IgD-negative memory B cell (primary cell): ENCODE measurements around the gene MKKS. TPM values are rescaled to one million over a fixed set of nuclear protein-coding genes. Genes with fewer than 3 reads are reported as not detected.

Experiments used
- H3K27ac Mint-ChIP-seq, 3 donors: one replicate each; pipeline ENCODE4 v1.8.0; 2020 to 2022; ENCODE audit warnings: mild to moderate bottlenecking in 3 of 3, mixed read lengths in 3 of 3, moderate library complexity in 1 of 3
- H3K27me3 Mint-ChIP-seq: one replicate; pipeline ENCODE4 v1.8.0; 2021; ENCODE audit warnings: mixed read lengths
- H3K36me3 Mint-ChIP-seq: one replicate; pipeline ENCODE4 v1.8.0; 2020; ENCODE audit warnings: mild to moderate bottlenecking, mixed read lengths
- H3K4me1 Mint-ChIP-seq, 3 donors: one replicate each; pipeline ENCODE4 v1.8.0; 2020 to 2022; ENCODE audit warnings: mixed read lengths in 3 of 3, mild to moderate bottlenecking in 1 of 3
- H3K4me3 Mint-ChIP-seq, 4 donors: one replicate each; pipeline ENCODE4 v1.8.0; 2020 to 2022; ENCODE audit warnings: mild to moderate bottlenecking in 4 of 4, mixed read lengths in 4 of 4, moderate library complexity in 3 of 4
- H3K9me3 Mint-ChIP-seq, 3 donors: one replicate each; pipeline ENCODE4 v1.8.0; 2020 to 2021; ENCODE audit warnings: mixed read lengths in 3 of 3, mild to moderate bottlenecking in 1 of 3
- polyA plus RNA-seq: library from polyadenylated mRNA; unstranded; fragments of 300-500 nt; fragmentation: Illumina TruSeq; gene quantifications from one replicate; pipeline ENCODE4 v1.2.3, GENCODE V29; 2021

The MKKS gene
- polyA plus RNA-seq, 1 donor from 2014 or later = 30.4 TPM

DNA sequence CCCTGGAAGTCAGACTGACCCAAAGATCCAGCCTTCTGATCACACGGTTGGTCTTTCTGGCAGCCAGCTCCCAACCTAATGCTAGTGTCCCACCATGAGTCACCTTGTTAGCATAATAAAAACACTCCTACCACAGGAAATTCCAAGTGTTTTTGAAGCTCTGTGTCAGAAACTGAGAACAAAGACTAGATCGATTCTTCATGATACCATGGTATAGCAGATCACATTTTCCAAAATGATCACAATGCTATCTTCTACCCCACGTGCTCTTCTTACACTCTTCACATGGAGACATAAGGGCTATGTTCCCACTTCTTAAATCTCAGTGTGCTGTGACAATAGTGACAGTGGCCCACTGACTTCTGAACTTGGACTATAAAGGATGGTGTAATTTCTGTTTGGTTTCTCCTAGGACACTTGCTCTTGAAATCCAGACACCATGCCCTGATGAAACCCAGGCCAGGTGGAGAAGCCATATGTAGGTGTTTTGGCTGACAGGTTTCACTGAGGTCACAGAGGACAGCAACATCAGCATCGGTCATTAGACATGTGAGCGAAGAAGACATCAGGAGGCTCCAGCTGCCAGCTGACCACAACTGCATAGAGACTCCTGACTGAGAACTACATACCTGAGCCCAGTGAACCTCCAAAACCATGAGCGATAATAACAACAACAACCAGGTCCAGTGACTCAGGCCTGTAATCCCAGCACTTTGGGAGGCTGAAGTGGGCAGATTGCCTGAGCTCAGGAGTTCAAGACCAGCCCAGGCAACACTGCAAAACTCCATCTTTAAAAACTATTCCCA lies 57.5 kb downstream of the MKKS start:
- no peaks in the 10 kb centered on the region for H3K36me3 Mint-ChIP-seq
- H3K27me3 Mint-ChIP-seq = peaks cover 6% of the 10 kb centered on the region
- no peak overlapping the region for H3K4me3 Mint-ChIP-seq
- peaks cover 2 to 14% (median 5%) of the 10 kb centered on the region in 3 donors for H3K9me3 Mint-ChIP-seq
- H3K27ac Mint-ChIP-seq = peak overlapping the region in 2 of 3 donors; percentile 3 to 69
- no peaks in the 10 kb centered on the region for H3K4me1 Mint-ChIP-seq

DNA sequence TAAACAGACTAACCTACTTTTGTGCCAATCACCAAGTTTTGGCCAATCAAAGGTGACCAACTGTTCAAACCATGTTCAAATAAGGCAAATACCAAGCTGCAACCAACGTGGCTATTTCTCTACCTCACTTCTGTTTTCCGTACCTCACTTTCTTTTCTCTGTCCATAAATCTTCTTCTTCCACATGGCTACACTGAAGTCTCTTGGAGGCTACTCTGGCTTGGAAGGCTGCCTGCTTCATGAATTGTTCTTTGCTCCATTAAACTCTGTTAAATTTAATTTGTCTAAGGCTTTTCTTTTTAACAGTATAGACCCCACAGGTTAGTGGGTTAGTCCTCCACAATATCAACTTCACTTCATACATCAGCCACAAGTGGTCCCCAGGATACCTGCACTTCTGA lies 58.8 kb downstream of the MKKS start:
- peaks cover 2 to 14% (median 5%) of the 10 kb centered on the region in 3 donors for H3K9me3 Mint-ChIP-seq
- no peaks in the 10 kb centered on the region for H3K36me3 Mint-ChIP-seq
- no peak overlapping the region for H3K27ac Mint-ChIP-seq
- H3K4me3 Mint-ChIP-seq = peak overlapping the region in 1 of 4 donors; percentile 14
- H3K27me3 Mint-ChIP-seq = peaks cover 6% of the 10 kb centered on the region
- no peaks in the 10 kb centered on the region for H3K4me1 Mint-ChIP-seq

- Mint-ChIP-seq H3K4me1 (no peaks in the 10 kb centered on the region), H3K9me3 (peaks cover 2 to 14% (median 5%) of the 10 kb centered on the region in 3 donors), H3K36me3 (no peaks in the 10 kb centered on the region)
Measured at GRCh38 chr20:10374036-10374435, 60.0 kb downstream of the MKKS start.

GRCh38 chr20:10371467-10371866 lies 62.6 kb downstream of the MKKS start:
- H3K27me3 Mint-ChIP-seq = peaks cover 2% of the 10 kb centered on the region

More at GRCh38 chr20:10374036-10374435, 60.0 kb downstream of the MKKS start:
- H3K27ac Mint-ChIP-seq = no peak overlapping the region
- H3K4me3 Mint-ChIP-seq = no peak overlapping the region
- no peaks in the 10 kb centered on the region for H3K27me3 Mint-ChIP-seq

DNA sequence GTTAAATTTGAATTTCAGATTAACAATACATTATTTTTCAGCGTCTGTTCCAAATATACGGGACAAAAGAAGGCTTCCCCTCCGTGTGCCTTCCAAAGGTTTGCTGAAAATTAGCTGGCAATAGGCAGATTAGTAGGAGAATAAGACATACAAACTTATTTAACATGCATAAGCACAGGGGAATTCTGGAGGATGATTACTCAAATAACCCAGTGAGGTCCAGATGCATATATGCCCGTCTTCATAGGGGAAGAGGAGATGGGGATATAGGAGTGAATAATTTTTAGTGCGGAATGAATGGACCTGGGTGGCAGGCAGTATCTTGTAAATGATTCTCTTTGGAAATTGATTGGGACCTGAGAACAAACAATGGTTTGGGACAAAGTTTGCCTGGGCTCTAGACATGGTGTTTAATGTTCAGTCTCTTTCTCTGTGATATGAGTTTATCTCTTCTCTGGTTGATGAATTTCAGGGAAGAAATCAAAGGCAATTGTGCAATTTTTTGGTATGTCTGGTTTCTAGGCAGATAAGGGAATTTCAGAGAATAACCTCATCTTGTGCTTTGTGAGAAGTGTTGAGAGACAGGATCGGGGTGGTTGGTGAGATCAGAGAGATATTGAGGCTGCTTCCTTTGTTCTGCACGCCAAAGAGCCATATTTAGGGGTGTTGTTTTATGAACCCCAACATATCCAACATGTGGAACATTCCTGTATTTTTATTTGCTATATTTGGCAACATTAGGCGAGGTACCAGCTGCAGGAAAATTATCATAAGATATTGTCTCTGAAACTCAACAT lies 63.7 kb downstream of the MKKS start:
- H3K36me3 Mint-ChIP-seq = no peaks in the 10 kb centered on the region
- no peak overlapping the region for H3K27ac Mint-ChIP-seq
- no peaks in the 10 kb centered on the region for H3K4me1 Mint-ChIP-seq
- H3K27me3 Mint-ChIP-seq = peaks cover 2% of the 10 kb centered on the region
- peaks cover 2 to 8% (median 2%) of the 10 kb centered on the region in 3 donors for H3K9me3 Mint-ChIP-seq
- H3K4me3 Mint-ChIP-seq = no peak overlapping the region

More at GRCh38 chr20:10371467-10371866, 62.6 kb downstream of the MKKS start:
- Mint-ChIP-seq H3K9me3 (peaks cover 2 to 13% (median 5%) of the 10 kb centered on the region in 3 donors), H3K36me3 (no peaks in the 10 kb centered on the region), H3K27ac (no peak overlapping the region), H3K4me3 (no peak overlapping the region), H3K4me1 (no peaks in the 10 kb centered on the region)

- H3K27ac Mint-ChIP-seq = no peak overlapping the region
- H3K9me3 Mint-ChIP-seq = peaks cover 2 to 8% (median 2%) of the 10 kb centered on the region in 3 donors
- H3K36me3 Mint-ChIP-seq = no peaks in the 10 kb centered on the region
- no peaks in the 10 kb centered on the region for H3K4me1 Mint-ChIP-seq
- no peak overlapping the region for H3K4me3 Mint-ChIP-seq
- peaks cover 2% of the 10 kb centered on the region for H3K27me3 Mint-ChIP-seq
Measured at GRCh38 chr20:10369723-10370090, 64.3 kb downstream of the MKKS start.

GRCh38 chr20:10368702-10369041 lies 65.3 kb downstream of the MKKS start:
- Mint-ChIP-seq H3K27me3 (peaks cover 2% of the 10 kb centered on the region), H3K27ac (no peak overlapping the region), H3K36me3 (no peaks in the 10 kb centered on the region)

DNA sequence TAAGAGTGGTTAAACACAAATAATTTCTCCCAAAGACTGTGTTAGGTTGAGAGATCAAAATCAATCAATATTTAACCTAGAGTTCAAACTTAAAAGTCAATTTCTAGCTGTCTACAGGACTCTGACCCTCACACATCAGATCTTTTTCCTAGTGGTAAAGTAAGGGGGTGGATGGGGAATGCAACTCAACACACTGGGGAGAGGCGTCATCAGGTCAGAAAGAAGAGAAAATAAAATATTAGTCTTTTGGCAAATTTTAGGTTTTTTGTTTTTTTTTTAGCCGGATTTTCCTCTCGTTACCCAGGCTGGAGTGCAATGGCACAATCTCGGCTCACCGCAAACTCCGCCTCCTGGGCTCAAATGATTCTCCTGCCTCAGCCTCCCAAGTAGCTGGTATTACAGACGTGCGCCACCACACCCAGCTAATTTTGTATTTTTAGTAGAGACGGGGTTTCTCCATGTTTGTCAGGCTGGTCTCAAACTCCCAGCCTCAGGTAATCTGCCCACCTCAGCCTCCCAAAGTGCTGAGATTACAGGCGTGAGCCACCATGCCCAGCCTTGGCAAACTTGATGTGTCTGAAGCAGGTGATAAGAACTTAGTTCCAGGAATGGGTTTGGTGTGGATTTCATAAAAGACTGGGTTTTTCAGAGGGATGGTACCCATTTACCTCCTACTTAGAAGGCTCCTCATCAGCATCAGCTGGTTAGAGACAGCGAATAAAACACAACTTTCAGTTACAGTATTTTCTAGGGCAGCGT lies 65.9 kb downstream of the MKKS start:
- H3K4me3 Mint-ChIP-seq = no peak overlapping the region
- H3K27ac Mint-ChIP-seq = no peak overlapping the region
- H3K27me3 Mint-ChIP-seq = peaks cover 2% of the 10 kb centered on the region
- H3K9me3 Mint-ChIP-seq = peaks cover 0 to 1% (median under 1%) of the 10 kb centered on the region in 3 donors
- H3K4me1 Mint-ChIP-seq = no peaks in the 10 kb centered on the region
- no peaks in the 10 kb centered on the region for H3K36me3 Mint-ChIP-seq

More at GRCh38 chr20:10368702-10369041, 65.3 kb downstream of the MKKS start:
- Mint-ChIP-seq H3K4me1 (no peaks in the 10 kb centered on the region), H3K4me3 (no peak overlapping the region), H3K9me3 (peaks cover 2 to 4% (median 2%) of the 10 kb centered on the region in 3 donors)

DNA sequence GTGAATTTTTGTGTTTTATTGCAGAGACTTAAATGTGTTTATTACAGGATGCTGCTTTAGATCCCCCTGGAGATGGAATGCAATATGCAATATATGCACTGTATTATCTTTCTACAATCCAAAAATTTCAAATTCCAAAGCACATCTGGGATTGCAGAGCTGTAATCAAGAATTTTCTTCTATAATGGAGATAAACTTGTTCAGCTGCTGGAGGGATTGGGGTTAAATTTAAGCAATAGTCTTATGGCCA lies 66.4 kb downstream of the MKKS start:
- H3K27me3 Mint-ChIP-seq = peaks cover 2% of the 10 kb centered on the region
- H3K27ac Mint-ChIP-seq = no peak overlapping the region
- no peaks in the 10 kb centered on the region for H3K4me1 Mint-ChIP-seq
- H3K4me3 Mint-ChIP-seq = no peak overlapping the region
- H3K36me3 Mint-ChIP-seq = no peaks in the 10 kb centered on the region
- H3K9me3 Mint-ChIP-seq = no peaks in the 10 kb centered on the region

- H3K27ac Mint-ChIP-seq = no peak overlapping the region
- H3K4me1 Mint-ChIP-seq = no peaks in the 10 kb centered on the region
- no peaks in the 10 kb centered on the region for H3K9me3 Mint-ChIP-seq
- H3K36me3 Mint-ChIP-seq = no peaks in the 10 kb centered on the region
- no peak overlapping the region for H3K4me3 Mint-ChIP-seq
- peaks cover 2% of the 10 kb centered on the region for H3K27me3 Mint-ChIP-seq
Measured at GRCh38 chr20:10366898-10367692, 66.9 kb downstream of the MKKS start.

GRCh38 chr20:10362674-10363073 lies 71.3 kb downstream of the MKKS start:
- Mint-ChIP-seq H3K9me3 (peaks cover 0 to 3% (median 0%) of the 10 kb centered on the region in 3 donors), H3K27ac (no peak overlapping the region), H3K27me3 (no peaks in the 10 kb centered on the region), H3K36me3 (no peaks in the 10 kb centered on the region), H3K4me1 (no peaks in the 10 kb centered on the region), H3K4me3 (no peak overlapping the region)

DNA sequence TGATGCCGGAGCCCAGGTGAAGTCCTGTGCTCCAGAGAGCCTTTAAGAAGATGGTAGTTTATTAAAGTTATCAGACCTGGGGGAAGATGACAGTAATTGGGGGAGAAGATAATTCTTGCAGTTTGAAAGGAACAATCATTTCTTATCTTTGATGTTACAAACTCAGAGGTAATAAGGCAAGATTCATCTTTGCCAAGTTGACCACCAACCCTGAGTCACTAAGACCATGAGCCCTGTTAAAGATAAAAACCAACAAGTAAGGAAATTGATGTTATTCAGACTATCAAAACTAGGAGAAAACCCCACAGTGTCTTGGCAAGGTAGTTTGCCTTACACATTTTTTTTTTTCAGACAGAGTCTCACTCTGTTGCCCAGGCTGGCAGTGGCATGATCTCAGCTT lies 73.1 kb downstream of the MKKS start:
- Mint-ChIP-seq H3K36me3 (no peaks in the 10 kb centered on the region), H3K4me3 (no peak overlapping the region), H3K4me1 (no peaks in the 10 kb centered on the region), H3K27me3 (no peaks in the 10 kb centered on the region), H3K27ac (no peak overlapping the region), H3K9me3 (peaks cover 0 to 3% (median 0%) of the 10 kb centered on the region in 3 donors)

GRCh38 chr20:10359621-10360040 lies 74.4 kb downstream of the MKKS start:
- peaks cover 0 to 4% (median 0%) of the 10 kb centered on the region in 3 donors for H3K9me3 Mint-ChIP-seq
- no peak overlapping the region for H3K4me3 Mint-ChIP-seq
- H3K4me1 Mint-ChIP-seq = no peaks in the 10 kb centered on the region
- no peaks in the 10 kb centered on the region for H3K27me3 Mint-ChIP-seq
- no peak overlapping the region for H3K27ac Mint-ChIP-seq
- no peaks in the 10 kb centered on the region for H3K36me3 Mint-ChIP-seq

DNA sequence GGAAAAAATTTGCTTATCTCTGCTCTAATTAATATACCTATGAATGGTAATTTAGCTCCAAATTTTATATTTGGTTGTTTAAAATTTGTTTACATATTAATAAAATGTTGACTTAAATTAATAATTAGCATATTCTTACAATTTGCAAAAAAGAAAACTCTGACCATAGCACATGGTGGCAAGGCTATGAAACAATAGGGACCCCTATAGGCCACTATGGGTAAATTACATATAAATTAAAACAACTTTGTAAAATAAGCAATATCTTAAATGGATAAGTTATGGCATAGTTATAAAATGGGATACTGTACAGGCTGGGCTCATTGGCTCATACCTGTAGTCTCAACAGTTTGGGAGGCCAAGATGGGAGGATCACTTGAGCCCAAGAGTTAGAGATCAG lies 76.0 kb downstream of the MKKS start:
- no peak overlapping the region for H3K27ac Mint-ChIP-seq
- no peaks in the 10 kb centered on the region for H3K4me1 Mint-ChIP-seq
- no peak overlapping the region for H3K4me3 Mint-ChIP-seq
- H3K27me3 Mint-ChIP-seq = no peaks in the 10 kb centered on the region
- H3K9me3 Mint-ChIP-seq = peaks cover 0 to 4% (median 0%) of the 10 kb centered on the region in 3 donors
- no peaks in the 10 kb centered on the region for H3K36me3 Mint-ChIP-seq
